OCI-M2 (cell line): ENCODE measurements around the gene SDHA.

Experiments
- DNase-seq: peaks from one replicate; lab custom pipeline; 2025; ENCODE audit not compliant: unreplicated experiment; lab: John Stamatoyannopoulos, UW

The SDHA gene

GRCh38 chr5:185095-186070 lies 32.7 kb upstream of the SDHA start:
- DNase-seq, result no peak

GRCh38 chr5:186091-187041 lies 31.8 kb upstream of the SDHA start:
- DNase-seq, result no peak

GRCh38 chr5:187042-187431 lies 31.1 kb upstream of the SDHA start:
- no peak for DNase-seq

GRCh38 chr5:187617-188451 lies 30.3 kb upstream of the SDHA start:
- DNase-seq, result no peak

GRCh38 chr5:188488-189481 lies 29.3 kb upstream of the SDHA start:
- no peak for DNase-seq

- no peak for DNase-seq
These were observed 28.6 kb upstream of the SDHA start for GRCh38 chr5:189486-189885.

- DNase-seq, result no peak
These were observed 28.1 kb upstream of the SDHA start for GRCh38 chr5:189976-190365.

GRCh38 chr5:190366-191035 lies 27.6 kb upstream of the SDHA start:
- no peak for DNase-seq

- no peak for DNase-seq
These were observed 26.8 kb upstream of the SDHA start, which contains the start of gene LRRC14B for GRCh38 chr5:191036-191948. LRRC14B (plus strand) TSS chr5:191495; CDS start chr5:191539, 44 bp downstream.

- no peak for DNase-seq
These were observed 26.0 kb upstream of the SDHA start for GRCh38 chr5:191949-192690.

GRCh38 chr5:192691-192969 lies 25.5 kb upstream of the SDHA start:
- DNase-seq, result no peak

GRCh38 chr5:192970-193831 lies 24.9 kb upstream of the SDHA start:
- DNase-seq, result no peak

GRCh38 chr5:194102-194501 lies 24.0 kb upstream of the SDHA start:
- no peak for DNase-seq

- no peak for DNase-seq
These were observed 23.4 kb upstream of the SDHA start for GRCh38 chr5:194603-195209.

GRCh38 chr5:195401-196160 lies 22.5 kb upstream of the SDHA start:
- no peak for DNase-seq
